GM12878 (cell line): ENCODE data around the gene KCNJ12.

Source experiments
- CEBPB ChIP-seq, 2 experiments: fragments of 150-350 bp in 1 of 2; IDR thresholded peaks; 2 replicates each; pipeline ENCODE4 v1.6.1; 2012 to 2014; ENCODE audit warnings: low read depth in 2 of 2, low read length in 2 of 2, borderline replicate concordance in 1 of 2, inconsistent platforms in 1 of 2
- CHD1 ChIP-seq: IDR thresholded peaks from 2 replicates; pipeline ENCODE4 v1.6.1; 2012; ENCODE audit warnings: low read depth, low read length, improper control_type of control experiment
- CHD4 ChIP-seq: fragments of 200-600 bp; sonication (generic); IDR thresholded peaks from 2 replicates; pipeline ENCODE4 v1.6.1; 2016; ENCODE audit warnings: mild to moderate bottlenecking
- CREB1 ChIP-seq: IDR thresholded peaks from 2 replicates; pipeline ENCODE4 v1.6.1; 2012; ENCODE audit warnings: low read depth, mild to moderate bottlenecking, inconsistent platforms
- ESRRA ChIP-seq: IDR thresholded peaks from 2 replicates; pipeline ENCODE4 v1.6.1; 2012; ENCODE audit warnings: mild to moderate bottlenecking, low read length, improper control_type of control experiment
- FOXM1 ChIP-seq: IDR thresholded peaks from 2 replicates; pipeline ENCODE4 v1.6.1; 2012; ENCODE audit warnings: low read depth, mild to moderate bottlenecking, inconsistent platforms, low read length, moderate library complexity
- POLR2A ChIP-seq: IDR thresholded peaks from 2 replicates; pipeline ENCODE4 v1.6.1; 2011; ENCODE audit warnings: low read depth, mild to moderate bottlenecking, low read length
- POLR2AphosphoS5 ChIP-seq: IDR thresholded peaks from 2 replicates; pipeline ENCODE4 v1.6.1; 2011; ENCODE audit warnings: mild to moderate bottlenecking, low read length, inconsistent platforms
- SMC3 ChIP-seq: IDR thresholded peaks from 2 replicates; pipeline ENCODE4 v1.6.1; 2011; ENCODE audit warnings: low read length, improper control_type of control experiment, borderline replicate concordance
- SUZ12 ChIP-seq: fragments of 200-600 bp; sonication (generic); IDR thresholded peaks from one replicate; pipeline ENCODE4 v1.6.1; 2018; ENCODE audit warnings: antibody characterized with exemption, mild to moderate bottlenecking; ENCODE audit not compliant: unreplicated experiment
- ZNF274 ChIP-seq: IDR thresholded peaks from one replicate; pipeline ENCODE4 v1.8.0; 2011; ENCODE audit not compliant: insufficient read length, insufficient read depth
- TF ChIP-seq, protein P1 (sequence below), 3 experiments: IDR thresholded peaks in 2 of 3; conservative IDR thresholded peaks in 1 of 3; 2 replicates each; pipeline ENCODE4 v1.5.1; 2011; ENCODE audit warnings: low read depth in 3 of 3, low read length in 3 of 3, mild to moderate bottlenecking in 3 of 3, control low read depth in 2 of 3, moderate library complexity in 2 of 3, inconsistent platforms in 1 of 3, mixed read lengths in 1 of 3; ENCODE audit not compliant: control insufficient read depth in 2 of 3, insufficient read depth in 1 of 3; ENCODE audit errors: extremely low read depth in 1 of 3

DNA sequence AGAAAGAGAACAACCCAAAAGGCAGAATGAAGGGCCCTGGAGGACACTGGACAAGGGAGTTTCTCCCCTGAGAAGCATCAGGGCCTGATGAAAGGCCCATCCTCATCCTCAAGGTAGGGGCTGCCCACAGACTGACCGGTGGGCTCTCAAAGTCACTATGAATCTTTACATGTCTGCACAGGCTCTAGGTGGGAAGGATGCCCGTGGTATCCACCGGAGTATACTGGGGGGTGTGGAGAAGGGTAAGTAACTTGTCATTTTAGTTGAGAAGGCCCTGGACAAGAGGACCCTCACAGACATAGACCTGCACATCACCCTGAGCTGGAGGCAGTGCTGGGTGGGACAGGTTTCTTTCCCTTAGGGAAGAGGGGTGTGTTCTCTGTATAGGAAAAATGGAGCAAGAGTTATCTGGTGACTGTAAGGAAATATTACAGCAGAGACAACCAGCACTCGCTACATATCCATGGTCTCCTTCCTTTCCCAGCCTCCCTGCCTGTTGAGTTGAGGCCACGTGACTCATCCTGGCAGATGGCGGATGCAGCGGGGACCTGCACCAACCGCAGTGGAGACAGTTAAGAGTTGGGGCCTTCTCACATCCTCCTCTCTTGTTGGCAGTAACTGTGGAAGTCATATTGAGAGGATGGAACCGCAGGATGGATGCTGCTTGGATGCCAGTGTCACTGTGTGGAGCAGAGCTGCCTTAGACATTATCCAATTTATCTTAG, 45.6 kb upstream of the KCNJ12 start:
- TF ChIP-seq ESRRA (no peak), SMC3 (no peak), ZNF274 (no peak), CHD1 (no peak), POLR2AphosphoS5 (no peak), CREB1 (no peak), SUZ12 (no peak), CHD4 (no peak), CEBPB (IDR thresholded peaks at IDR 0.05; ENCODE audit: borderline replicate concordance in 1 of 2, low read depth in 2 of 2, low read length in 2 of 2) (no peak), POLR2A (no peak), FOXM1 (no peak)
- TF ChIP-seq, protein P1, sequence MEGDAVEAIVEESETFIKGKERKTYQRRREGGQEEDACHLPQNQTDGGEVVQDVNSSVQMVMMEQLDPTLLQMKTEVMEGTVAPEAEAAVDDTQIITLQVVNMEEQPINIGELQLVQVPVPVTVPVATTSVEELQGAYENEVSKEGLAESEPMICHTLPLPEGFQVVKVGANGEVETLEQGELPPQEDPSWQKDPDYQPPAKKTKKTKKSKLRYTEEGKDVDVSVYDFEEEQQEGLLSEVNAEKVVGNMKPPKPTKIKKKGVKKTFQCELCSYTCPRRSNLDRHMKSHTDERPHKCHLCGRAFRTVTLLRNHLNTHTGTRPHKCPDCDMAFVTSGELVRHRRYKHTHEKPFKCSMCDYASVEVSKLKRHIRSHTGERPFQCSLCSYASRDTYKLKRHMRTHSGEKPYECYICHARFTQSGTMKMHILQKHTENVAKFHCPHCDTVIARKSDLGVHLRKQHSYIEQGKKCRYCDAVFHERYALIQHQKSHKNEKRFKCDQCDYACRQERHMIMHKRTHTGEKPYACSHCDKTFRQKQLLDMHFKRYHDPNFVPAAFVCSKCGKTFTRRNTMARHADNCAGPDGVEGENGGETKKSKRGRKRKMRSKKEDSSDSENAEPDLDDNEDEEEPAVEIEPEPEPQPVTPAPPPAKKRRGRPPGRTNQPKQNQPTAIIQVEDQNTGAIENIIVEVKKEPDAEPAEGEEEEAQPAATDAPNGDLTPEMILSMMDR (IDR thresholded peaks at IDR 0.05 in 2 of 3, conservative IDR thresholded peaks at IDR 0.05 in 1 of 3; ENCODE audit: control insufficient read depth in 2 of 3, extremely low read depth in 1 of 3, insufficient read depth in 1 of 3, low read depth in 3 of 3, low read length in 3 of 3), result no peak
